Stimulated activated CD8-positive, alpha-beta memory T cell treated with anti-CD3 and anti-CD28 coated beads, Interleukin-15, amount 100 ng/mL, for 24 hours (primary cell): ENCODE results near the gene MAPK8IP2.

Experiments used
- DNase-seq: peaks from one replicate; pipeline ENCODE4 v3.0.0-alpha.2; 2020; ENCODE audit warnings: low read depth

Gene MAPK8IP2

DNA sequence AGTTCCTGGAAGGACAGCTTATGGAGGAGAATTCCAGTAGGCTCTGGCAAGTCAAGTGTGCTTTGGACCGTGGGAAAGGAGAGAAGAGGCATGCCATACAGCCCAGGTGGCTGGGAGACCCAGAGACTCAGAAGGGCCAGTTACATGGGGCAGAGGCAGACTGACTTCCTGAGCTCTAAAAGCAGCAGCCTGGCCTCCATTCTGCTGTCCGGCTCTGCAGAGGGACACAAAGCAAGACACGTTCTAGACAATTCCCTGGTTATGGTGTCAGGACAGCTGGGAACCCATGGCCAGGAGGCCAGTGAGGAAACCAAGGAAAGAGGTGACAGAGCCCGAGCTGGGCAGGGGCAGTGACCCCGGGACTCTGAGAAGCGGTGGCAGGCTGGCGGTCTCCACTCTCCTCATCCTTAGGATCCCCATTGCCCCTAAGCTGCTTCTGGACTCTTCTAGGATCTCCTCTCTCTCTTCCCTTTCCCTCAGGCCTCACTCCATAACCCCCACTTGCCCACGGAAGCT is 25.1 kb upstream of the MAPK8IP2 start:
- no peak for DNase-seq

DNA sequence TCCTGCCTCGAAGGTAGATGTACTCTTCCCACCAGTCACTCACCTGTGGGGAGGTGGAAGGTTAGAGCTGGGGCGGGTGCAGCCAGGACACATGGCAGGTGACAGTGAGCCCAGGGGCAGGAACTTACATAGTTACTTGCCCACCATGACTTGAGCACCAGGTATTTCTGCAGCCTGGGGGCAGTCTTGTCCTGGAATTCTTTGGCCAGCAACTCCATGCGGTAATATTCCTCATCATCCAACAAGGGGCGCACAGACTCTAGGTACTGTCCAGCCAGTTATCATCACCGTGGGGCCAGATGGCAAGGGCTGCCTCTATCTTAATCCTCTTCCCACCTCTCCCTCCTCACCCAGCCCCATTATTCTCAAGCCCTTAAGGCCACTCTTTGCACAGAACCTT is 24.5 kb upstream of the MAPK8IP2 start:
- no peak for DNase-seq

DNA sequence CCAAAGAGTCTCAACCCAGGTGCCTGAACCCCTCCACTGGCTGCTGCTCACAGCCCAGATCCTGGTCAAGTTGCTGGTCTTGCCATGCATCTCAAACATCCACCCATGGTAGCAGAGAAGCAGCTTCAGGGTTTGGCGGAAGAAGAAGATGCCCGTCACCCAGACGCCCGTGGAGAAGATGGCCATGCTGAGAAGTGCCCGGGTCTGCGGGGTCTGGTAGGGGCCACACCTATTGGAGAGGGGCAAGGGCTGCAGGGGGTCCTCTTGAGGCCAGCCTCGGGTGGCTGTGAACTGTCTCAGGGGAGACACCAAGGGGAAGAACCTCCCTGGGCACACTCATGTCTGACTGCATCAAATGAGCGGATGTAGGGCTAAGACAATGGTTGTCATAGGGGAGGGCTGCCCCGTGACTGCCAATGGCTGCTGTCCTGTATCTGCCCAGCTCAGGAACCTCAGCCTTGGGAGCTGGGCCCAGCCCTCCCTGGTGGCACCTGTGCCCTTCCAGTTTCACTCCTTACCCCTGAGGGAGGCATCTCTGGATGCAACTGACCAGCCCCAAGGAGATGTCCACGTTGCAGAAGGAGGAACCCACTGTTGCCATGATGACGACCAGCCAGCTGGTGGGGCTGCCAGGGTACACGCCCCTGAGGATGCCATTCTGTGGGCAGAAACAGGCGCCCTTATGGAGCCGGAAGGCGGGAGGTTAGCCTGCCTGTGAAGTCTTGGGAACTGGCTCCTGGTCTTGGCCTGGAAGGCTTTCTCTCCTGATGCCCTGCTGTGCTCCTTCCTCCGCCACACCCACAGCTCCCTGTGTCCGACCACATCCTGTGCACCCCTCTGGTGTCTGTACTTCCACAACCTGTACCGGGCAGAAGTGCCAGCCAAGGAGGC is 23.5 kb upstream of the MAPK8IP2 start:
- no peak for DNase-seq

DNA sequence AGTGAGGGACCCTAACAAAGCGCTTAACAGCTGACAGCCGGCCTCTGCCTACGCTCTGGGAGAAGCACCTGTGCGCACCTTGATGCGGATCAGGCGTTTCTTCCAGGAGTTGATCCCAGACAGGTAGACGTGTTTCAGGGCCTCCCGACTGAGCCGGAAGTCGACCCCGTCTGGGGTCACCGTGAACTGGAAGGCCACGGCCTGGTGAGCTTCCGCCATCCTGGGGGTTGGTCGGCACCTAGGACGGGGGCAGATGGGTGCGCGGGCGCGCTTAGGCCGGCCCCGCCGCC is 23.0 kb upstream of the MAPK8IP2 start:
- DNase-seq = no peak

DNA sequence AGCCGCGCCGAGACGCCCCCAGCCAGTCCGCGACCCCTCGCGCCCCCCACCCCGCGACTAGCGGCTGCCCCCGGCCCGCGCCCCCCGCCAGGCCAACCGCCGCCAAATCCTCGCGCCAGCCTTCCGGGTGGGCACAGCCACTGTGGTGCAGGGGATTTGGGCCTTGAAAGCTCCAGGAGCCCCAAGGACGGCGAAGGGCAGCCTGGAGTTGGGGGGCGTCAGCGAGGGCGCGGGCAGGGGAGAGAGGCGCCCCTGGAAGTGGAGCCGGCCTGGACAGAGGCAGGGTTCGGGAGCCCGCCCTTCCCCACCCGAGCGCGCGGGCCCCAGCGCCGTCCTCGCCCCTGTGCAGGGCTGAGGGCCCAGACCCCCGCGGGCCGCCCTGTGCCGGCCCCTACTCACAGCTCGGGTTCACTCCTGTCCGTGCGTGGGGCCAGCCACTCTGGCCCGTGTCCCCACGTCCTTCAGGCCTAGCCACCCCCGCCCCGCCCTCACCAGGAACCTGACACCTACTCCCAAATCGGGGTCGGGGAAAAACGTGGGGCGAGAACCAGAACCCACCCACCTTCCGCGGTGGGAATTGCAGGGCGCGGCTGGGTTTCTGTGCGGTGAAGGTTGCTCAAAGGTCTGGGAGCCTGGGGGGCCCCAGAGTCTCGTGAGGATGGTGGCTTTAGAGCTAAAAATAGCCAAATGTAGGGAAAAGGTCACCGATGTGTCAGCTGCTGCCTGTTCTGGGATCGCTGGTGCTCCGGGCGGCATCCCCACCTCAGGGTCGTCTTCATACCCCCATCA is 22.4 kb upstream of the MAPK8IP2 start, which contains the start of gene CPT1B:
CPT1B (minus strand) TSS at position 441 of the 789 bp plus-strand sequence. CDS start 512 bp downstream, outside the sequence.
- no peak for DNase-seq

DNA sequence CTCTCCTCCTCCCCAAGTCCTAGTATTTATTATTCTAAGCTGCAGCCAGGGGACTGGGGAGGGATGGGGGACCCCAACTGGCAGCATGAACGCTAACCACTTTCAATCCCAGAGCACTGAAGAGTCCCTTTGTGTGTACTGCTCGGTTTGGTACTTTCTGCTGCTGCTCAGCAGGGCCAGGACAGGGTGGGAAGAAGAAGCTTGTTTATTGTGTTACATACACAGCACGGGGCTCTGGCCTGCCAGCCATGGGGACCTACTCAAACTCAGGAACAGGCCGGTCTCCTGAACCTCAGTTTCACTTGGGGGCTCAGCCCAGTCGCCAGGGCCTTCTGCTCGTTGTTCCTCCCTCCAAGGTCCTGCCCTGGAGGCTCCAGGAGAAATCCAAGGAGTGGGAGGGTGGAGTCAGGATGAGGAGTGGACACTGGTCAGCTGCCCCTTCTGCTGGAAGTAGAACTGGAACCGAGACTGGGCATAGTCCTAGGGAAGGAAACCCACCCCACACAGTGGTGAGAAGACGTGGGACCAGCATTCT is 21.8 kb upstream of the MAPK8IP2 start:
- no peak for DNase-seq

DNA sequence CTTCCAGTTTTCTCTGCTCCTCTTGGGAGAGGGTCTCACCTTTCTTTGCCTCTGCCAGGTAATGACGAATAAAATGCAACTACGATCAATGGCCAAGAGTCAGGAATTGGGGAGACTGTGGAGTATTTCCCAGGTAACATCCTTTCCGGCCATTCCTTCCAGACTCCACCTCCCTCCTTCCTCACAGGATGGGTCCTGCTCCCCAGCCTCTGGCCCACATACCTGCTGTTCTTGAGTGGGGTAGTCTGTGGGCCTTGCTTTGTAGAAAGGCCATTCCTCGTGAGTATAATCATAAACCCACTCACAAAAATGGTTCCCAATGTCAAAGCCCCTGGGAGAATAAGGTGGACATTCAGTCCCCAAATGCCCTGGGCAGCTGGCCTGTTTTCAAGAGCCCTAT is 20.8 kb upstream of the MAPK8IP2 start:
- no peak for DNase-seq

DNA sequence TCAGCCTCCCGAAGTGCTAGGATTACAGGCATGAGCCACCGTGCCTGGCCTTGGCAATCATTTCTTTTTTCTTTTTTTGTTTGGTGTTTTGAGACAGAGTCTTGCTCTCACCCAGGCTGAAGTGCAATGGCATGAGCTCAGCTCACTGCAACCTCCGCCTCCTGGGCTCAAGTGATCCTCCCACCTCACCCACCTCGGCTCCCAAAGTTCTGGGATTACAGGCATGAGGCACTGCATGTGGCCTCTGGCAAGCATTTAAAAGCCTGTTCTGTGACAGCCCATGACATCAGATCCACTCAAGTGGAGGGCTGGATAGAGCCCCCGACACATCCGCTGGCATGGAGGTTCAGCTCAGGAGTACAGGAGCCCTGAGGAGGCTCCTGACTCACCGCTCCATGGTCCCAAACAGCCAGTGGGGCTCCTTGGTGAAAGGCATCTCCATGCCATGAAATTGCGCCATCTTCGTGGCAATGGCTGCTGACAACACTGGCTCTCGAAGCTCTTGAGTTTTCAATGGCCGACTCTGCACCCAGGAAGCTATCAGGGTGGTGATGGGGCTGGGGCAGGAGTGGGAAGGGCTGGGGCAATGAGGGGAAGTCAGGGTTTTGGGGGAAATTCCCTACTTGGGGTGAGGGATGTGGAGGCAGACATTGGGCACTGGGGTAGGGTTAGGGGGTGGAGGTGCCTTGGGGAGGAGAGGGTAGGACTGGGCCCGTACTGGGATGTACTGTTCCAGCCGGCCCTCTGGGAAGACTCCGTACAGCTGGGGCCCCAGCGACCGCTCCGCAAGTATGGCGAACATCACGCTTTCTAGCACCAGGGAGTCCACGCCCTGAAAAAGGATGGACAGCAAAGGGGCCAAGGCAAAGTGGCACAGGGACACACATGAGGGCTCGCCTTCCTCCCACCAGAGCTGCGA is 19.3 kb upstream of the MAPK8IP2 start:
- no peak for DNase-seq

DNA sequence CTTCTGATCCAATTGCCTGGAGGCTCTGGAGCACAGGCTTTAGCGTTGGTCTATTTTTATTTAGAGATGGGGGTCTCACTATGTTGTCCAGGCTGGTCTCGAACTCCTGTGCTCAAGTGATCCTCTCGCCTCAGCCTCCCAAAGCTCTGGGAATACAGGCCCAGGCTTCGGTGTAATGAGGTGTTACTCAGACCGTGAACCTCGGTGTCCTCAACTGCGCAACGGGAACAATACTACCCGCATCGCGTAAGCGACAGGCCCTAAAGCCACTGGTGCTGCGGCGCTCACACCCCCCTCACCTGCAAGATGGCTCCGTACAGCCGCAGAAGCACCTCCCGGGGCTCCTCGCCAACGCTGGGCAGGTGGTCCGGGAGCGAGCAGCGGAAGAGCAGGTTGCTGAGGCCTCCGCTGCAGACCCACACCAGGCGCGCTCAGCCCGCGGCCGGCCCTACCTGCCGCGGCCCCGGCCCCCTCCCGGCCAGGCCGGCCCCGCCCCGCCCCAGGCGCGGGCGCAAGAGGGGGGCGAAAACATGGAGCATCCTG is 18.6 kb upstream of the MAPK8IP2 start:
- no peak for DNase-seq

DNA sequence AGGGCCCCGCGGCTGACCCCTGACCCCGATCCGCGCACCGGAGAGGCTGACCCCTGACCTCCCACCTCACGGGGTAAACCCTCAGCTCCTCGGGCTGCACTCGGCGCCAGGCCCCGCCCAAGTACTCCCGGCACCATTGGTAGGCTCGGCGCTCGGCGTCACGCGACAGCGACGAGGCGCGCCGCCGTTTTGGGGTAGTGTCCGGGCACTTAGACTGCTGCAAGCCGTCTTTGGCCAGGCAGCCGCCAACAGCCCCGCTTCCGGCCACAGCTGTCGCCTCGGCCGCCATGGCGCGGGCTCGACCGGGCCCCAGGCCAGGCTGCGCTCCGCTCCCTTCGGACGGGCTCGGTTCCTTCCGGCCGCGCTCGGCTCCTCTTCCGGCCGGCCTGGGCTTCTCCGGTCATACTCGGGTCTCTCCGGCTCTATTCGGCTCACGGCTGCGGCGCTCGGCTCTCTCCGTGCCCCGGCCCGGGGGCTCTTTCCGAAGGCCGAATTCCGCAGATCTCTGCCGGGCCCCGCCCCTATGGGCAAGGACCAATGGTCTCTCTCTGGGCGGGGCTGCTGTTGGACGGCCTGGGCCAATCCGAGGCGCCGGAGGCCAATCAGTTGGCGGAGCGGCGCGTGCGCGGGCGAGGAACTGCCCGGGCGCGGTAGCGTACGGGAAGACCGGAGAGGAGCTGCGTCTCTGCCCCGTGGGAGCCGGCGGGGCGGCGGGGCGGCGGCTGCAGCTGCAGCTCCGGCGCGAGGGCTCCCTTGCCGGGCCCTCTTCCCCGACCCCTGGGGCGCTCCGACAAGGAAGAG is 17.9 kb upstream of the MAPK8IP2 start, which contains the start of gene CHKB:
CHKB (minus strand) TSS at position 357 of the 801 bp plus-strand sequence; CDS start at position 289, 68 bp downstream.
- peak; percentile 88 for DNase-seq

DNA sequence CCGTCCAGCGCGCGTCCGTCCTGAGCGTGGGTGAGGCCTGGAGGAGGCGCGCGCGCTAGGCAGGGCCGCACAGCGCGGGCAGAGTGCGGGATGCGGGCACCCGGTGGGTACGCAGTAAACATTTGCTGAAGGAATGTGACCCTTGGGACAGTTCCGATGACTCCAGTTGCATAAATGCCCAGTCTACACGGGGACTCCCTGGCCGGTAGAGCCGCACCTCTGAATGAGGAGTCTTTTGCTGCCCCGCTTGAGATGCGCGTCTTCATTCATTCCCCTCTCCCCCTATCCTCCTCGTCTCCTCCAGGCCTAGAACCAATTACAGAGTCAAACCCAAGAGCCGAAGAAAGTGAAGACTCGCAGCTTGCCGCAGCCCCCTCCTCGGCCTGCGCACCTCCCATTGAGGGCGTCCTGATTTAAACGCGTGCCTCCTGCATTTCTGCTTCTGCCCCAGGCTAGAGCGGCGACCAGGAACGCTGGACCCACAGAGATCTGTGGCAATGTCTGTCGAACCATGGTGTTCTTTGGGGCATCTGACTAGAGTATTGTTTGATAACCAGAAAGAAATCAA is 17.2 kb upstream of the MAPK8IP2 start:
- DNase-seq = no peak

DNA sequence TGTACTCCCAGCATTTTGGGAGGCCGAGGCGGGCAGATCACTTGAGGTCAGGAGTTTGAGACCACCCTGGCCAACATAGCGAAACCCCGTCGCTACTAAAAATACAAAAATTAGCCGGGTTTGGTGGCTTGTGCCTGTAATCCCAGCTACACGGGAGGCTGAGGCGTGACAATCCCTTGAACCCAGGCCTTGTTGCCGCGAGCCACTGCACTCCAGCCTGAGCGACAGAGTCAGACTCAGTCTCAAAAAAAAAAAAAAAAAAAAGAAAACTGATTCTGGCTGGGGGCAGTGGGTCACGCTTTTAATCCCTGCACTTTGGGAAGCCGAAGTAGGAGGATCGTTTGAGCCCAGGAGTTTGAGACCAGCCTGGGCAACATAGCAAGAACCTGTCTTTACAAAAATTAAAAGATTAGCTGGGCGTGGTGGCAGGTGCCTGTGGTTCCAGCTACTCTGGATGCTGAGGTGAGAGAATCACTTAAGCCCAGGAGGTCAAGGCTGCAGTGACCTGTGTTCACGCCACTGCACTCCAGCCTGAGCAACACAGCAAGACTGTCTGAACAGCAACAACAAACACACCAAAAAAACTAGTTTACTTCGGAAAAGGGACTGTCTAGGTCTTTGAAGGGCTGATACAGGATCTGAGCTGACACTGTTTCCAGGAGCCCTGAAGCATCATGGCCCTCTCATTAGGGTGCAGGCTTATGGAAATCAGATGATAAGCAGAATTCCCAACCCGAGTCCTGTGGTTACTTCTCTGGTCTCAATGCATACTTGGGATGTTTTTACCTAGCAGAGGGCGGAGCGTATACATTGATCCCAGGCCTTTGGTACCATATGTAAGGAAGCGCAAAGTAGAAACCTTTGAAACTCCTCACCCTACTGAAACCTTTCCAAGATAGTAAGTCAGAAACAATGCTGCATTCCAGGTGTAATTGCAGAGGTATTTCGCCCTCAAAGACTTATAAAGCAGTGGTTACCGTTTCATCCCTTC is 16.2 kb upstream of the MAPK8IP2 start:
- no peak for DNase-seq

DNA sequence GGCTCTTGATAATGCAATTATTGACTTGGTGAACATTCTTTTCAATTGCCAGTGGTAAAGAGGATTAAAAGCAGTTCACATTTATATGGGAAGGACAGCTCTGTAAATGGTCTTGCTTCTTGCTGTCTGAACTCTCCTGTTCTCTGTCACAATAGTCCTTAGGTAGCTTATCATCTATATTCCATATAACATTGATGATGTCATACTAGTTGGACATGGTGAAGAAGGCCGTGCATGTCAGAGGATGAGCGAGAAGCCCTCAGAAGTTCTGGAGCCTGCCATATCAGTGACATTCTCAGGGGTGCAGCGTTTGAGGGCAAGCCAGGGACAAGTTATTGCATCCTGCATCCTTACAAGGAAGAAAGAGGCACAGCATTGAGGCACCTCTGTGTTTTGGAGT is 15.4 kb upstream of the MAPK8IP2 start:
- DNase-seq = no peak

DNA sequence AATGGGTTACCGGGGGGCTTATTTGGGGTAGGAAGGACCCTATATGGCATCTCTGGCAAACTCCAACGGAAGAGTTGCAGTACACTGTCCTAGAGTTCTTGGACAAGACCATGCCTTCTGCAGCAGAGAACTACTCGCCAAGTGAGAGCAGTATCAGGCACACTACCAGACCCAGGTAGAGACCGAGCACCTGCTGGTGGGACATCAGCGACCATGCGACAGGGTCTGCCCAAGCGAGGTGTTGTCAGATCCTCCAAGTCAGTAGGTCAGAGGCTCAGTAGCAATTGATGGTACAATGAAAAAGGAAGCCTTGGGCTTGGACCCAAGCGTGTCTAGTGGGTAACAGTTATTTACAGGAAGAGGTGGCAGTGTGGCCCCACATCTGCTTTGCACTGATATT is 14.8 kb upstream of the MAPK8IP2 start:
- no peak for DNase-seq

DNA sequence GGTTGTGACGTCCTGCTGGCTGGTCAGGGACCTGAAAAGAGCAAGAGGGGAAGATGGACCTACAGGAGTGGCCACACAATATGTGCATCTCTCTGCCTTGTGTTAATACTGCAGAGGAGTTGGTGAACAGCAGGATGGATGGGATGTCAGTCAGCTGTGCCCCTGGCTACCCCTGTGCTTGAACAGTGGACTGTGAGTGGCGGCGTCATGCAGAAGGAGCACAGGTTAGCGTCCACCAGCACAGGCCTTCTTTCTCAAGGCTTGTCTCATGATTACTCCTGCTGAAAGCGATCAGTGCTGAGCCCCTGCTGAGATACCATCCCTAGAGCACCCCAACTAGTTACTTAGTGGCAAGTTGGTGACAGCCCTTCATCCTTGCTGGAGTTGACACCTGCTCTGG is 14.2 kb upstream of the MAPK8IP2 start:
- no peak for DNase-seq

DNA sequence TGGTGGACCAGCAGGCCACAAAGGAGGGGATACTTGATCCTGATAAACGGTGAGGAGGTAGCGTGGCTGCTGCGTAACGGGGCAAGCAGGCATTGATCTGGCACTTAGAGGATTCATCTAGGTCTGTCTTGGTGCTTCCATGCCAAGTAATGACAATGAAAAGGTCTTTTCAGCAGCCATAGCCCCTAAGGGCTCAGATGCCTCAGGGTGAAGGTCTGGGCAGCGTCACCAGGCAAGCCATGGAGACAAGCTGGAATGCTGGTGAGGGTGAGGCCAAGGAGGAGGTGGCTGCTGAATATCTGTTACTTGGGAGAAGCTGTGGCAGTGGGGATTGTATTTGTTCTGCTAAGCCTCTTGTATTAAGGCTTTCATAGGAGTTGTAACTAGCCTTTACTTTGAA is 13.2 kb upstream of the MAPK8IP2 start:
- DNase-seq = no peak

DNA sequence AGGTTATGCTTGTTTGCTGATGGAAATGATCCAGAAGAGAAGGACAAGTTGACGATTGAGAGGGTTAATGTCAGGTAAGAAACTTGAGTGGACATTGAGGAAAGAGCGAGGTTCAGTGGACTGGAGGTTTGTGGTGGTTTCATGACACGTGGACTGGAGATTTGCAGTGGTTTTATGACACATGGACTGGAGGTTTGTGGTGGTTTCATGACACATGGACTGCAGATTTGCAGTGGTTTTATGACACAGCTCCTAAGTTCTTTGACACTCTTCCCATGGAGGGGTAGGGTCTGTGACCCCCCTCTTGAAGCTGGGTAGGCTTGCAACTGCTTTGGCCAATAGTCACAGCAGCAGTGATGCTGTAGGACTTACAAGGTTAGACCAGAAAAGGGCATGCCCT is 5.4 kb upstream of the MAPK8IP2 start:
- no peak for DNase-seq

DNA sequence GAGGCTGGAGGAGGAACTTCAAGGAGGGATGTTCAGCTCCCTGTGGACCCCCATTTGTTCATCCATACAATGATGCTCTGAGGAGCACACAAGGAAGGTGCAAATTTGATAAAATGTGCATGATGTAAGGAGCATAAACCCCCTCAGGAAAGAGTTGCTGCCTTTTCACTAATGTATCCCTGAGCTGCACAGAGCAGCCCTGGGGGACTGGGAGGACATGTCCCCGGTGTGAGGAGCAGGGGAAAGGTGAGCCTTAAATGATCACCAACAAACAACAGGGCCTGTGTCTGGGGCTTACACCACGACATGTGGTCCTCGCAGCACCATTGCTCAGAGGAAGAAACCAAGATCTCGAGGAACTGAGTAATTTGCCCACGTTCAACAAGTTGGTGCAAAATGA is 3.5 kb upstream of the MAPK8IP2 start:
- DNase-seq = no peak
